Duodenal mucosa (tissue), 2 donors: ENCODE data around the gene ARID5A.

Source experiments
- H3K27ac ChIP-seq: one replicate; pipeline ENCODE4 v1.7.0; 2013; ENCODE audit warnings: low read depth, low read length
- H3K27me3 ChIP-seq, 2 donors: one replicate each; pipeline ENCODE4 v1.7.0; 2013; ENCODE audit warnings: low read length in 2 of 2, control low read depth in 1 of 2; ENCODE audit not compliant: insufficient read depth in 2 of 2, control insufficient read depth in 1 of 2
- H3K36me3 ChIP-seq, 2 donors: one replicate each; pipeline ENCODE4 v1.7.0; 2013; ENCODE audit warnings: low read length in 2 of 2, control low read depth in 1 of 2; ENCODE audit not compliant: insufficient read depth in 2 of 2, control insufficient read depth in 1 of 2
- H3K4me1 ChIP-seq, 2 donors: one replicate each; pipeline ENCODE4 v1.7.0; 2013; ENCODE audit warnings: low read length in 2 of 2, control low read depth in 1 of 2; ENCODE audit not compliant: insufficient read depth in 2 of 2, control insufficient read depth in 1 of 2
- H3K4me3 ChIP-seq, 2 donors: one replicate each; pipeline ENCODE4 v1.7.0; 2013; ENCODE audit warnings: low read length in 2 of 2, low read depth in 1 of 2
- H3K9ac ChIP-seq, 2 donors: one replicate each; pipeline ENCODE4 v1.7.0; 2013; ENCODE audit warnings: low read length in 2 of 2, low read depth in 1 of 2
- H3K9me3 ChIP-seq, 2 donors: one replicate each; pipeline ENCODE4 v1.7.0; 2013; ENCODE audit warnings: low read length in 2 of 2, control low read depth in 1 of 2; ENCODE audit not compliant: control insufficient read depth in 1 of 2

Gene ARID5A

GRCh38 chr2:96575785-96576456 is 39.4 kb downstream of the ARID5A start:
- H3K9me3 ChIP-seq = no peaks in the 10 kb centered on the region
- peaks cover 0 to 13% of the 10 kb centered on the region in 2 donors for H3K4me1 ChIP-seq
- H3K9ac ChIP-seq = no peak overlapping the region
- H3K36me3 ChIP-seq = no peaks in the 10 kb centered on the region
- H3K27me3 ChIP-seq = no peaks in the 10 kb centered on the region
- H3K27ac ChIP-seq = no peak overlapping the region
- H3K4me3 ChIP-seq = no peak overlapping the region

- Histone ChIP-seq H3K9me3 (no peaks in the 10 kb centered on the region), H3K9ac (no peak overlapping the region), H3K4me1 (peaks cover 0 to 13% of the 10 kb centered on the region in 2 donors), H3K27ac (no peak overlapping the region), H3K36me3 (no peaks in the 10 kb centered on the region), H3K27me3 (no peaks in the 10 kb centered on the region), H3K4me3 (no peak overlapping the region)
Measured at GRCh38 chr2:96577501-96577900, 40.9 kb downstream of the ARID5A start.

- Histone ChIP-seq H3K4me3 (no peak overlapping the region), H3K36me3 (no peaks in the 10 kb centered on the region), H3K27ac (no peak overlapping the region), H3K9me3 (no peaks in the 10 kb centered on the region), H3K9ac (no peak overlapping the region), H3K4me1 (peaks cover 0 to 13% of the 10 kb centered on the region in 2 donors), H3K27me3 (no peaks in the 10 kb centered on the region)
Measured at GRCh38 chr2:96578731-96579130, 42.2 kb downstream of the ARID5A start.

- Histone ChIP-seq H3K27ac (no peak overlapping the region), H3K9me3 (no peaks in the 10 kb centered on the region), H3K27me3 (no peaks in the 10 kb centered on the region), H3K4me3 (no peak overlapping the region), H3K36me3 (peaks cover 0 to 1% of the 10 kb centered on the region in 2 donors), H3K9ac (no peak overlapping the region), H3K4me1 (peaks cover 0 to 13% of the 10 kb centered on the region in 2 donors)
Measured at GRCh38 chr2:96579422-96579821, 42.9 kb downstream of the ARID5A start.

GRCh38 chr2:96580771-96581170 is 44.2 kb downstream of the ARID5A start:
- peaks cover 0 to 5% of the 10 kb centered on the region in 2 donors for H3K36me3 ChIP-seq
- no peak overlapping the region for H3K27ac ChIP-seq
- H3K9me3 ChIP-seq = no peaks in the 10 kb centered on the region
- peaks cover 0 to 8% of the 10 kb centered on the region in 2 donors for H3K4me1 ChIP-seq
- H3K27me3 ChIP-seq = no peaks in the 10 kb centered on the region
- H3K4me3 ChIP-seq = no peak overlapping the region
- no peak overlapping the region for H3K9ac ChIP-seq

- Histone ChIP-seq H3K9me3 (no peaks in the 10 kb centered on the region), H3K4me1 (peaks cover 0 to 6% of the 10 kb centered on the region in 2 donors), H3K27ac (no peak overlapping the region), H3K4me3 (no peak overlapping the region), H3K9ac (no peak overlapping the region), H3K27me3 (no peaks in the 10 kb centered on the region), H3K36me3 (peaks cover 0 to 5% of the 10 kb centered on the region in 2 donors)
Measured at GRCh38 chr2:96584017-96584416, 47.5 kb downstream of the ARID5A start.

- H3K27ac ChIP-seq = no peak overlapping the region
- peaks cover 7 to 16% of the 10 kb centered on the region in 2 donors for H3K36me3 ChIP-seq
- no peaks in the 10 kb centered on the region for H3K27me3 ChIP-seq
Measured at GRCh38 chr2:96587843-96588242, 51.3 kb downstream of the ARID5A start.

GRCh38 chr2:96591054-96591453 is 54.5 kb downstream of the ARID5A start:
- Histone ChIP-seq H3K4me3 (no peak overlapping the region), H3K9me3 (no peaks in the 10 kb centered on the region), H3K27me3 (no peaks in the 10 kb centered on the region), H3K9ac (no peak overlapping the region), H3K36me3 (peaks cover 39 to 43% of the 10 kb centered on the region in 2 donors), H3K27ac (no peak overlapping the region), H3K4me1 (peaks cover 6 to 8% of the 10 kb centered on the region in 2 donors)

More at GRCh38 chr2:96587843-96588242, 51.3 kb downstream of the ARID5A start:
- H3K9me3 ChIP-seq = no peaks in the 10 kb centered on the region
- no peak overlapping the region for H3K4me3 ChIP-seq
- peaks cover 0 to 6% of the 10 kb centered on the region in 2 donors for H3K4me1 ChIP-seq
- no peak overlapping the region for H3K9ac ChIP-seq

- no peak overlapping the region for H3K9ac ChIP-seq
- H3K9me3 ChIP-seq = no peaks in the 10 kb centered on the region
- peaks cover 42 to 47% of the 10 kb centered on the region in 2 donors for H3K36me3 ChIP-seq
- H3K4me1 ChIP-seq = peaks cover 6 to 8% of the 10 kb centered on the region in 2 donors
- H3K27ac ChIP-seq = no peak overlapping the region
- H3K4me3 ChIP-seq = no peak overlapping the region
- no peaks in the 10 kb centered on the region for H3K27me3 ChIP-seq
Measured at GRCh38 chr2:96591494-96591893, 54.9 kb downstream of the ARID5A start.

- no peak overlapping the region for H3K4me3 ChIP-seq
- H3K9me3 ChIP-seq = no peaks in the 10 kb centered on the region
- H3K27me3 ChIP-seq = no peaks in the 10 kb centered on the region
- no peak overlapping the region for H3K27ac ChIP-seq
- H3K9ac ChIP-seq = no peak overlapping the region
- peaks cover 55 to 71% of the 10 kb centered on the region in 2 donors for H3K36me3 ChIP-seq
- H3K4me1 ChIP-seq = peaks cover 0 to 8% of the 10 kb centered on the region in 2 donors
Measured at GRCh38 chr2:96594282-96594681, 57.7 kb downstream of the ARID5A start.
